NOMO-1 treated with dmso at 0.1 percent for 144 hours (cell line): ENCODE measurements around the gene ADAMTS2.
"Not testable (repeated sequence)": the region's sequence is repeated elsewhere in the genome, so short reads cannot be mapped to it uniquely, and the experiment has no call there.

Experiments
- DNase-seq: peaks from one replicate; lab custom pipeline; 2025; ENCODE audit not compliant: unreplicated experiment; lab: John Stamatoyannopoulos, UW

The ADAMTS2 gene

DNA sequence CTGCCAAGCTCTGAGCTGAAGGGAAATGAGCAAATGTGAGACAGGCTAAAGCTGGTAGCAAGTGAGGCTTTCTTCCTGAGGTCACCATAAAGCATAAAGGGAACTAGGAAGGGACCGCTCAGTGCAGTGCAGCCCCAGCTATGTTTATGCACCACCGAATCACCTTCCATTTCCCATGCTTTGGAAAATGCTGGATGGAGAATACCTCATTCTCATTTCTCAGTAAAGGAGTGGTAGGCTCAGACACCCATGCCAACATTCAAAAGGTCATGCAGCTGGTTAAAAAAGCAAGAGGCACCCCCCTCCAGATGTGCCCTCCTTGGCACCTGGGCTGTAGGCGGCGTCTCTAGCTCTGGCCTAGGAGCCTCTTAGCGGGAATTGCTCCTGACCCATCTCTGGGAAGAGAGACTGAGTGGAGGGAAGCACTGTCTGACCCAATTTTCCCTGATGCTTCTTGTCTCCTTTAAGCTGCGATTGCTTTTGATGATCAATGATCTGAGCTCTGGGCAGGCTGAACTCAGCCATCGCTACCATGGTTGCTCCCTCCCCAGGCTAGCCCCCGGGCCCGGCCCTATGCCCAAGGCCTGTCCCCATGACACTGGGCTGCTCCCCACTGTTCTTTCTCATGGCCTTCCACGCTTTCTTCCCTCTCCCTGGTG is 226.4 kb downstream of the ADAMTS2 start:
- DNase-seq, result no peak

DNA sequence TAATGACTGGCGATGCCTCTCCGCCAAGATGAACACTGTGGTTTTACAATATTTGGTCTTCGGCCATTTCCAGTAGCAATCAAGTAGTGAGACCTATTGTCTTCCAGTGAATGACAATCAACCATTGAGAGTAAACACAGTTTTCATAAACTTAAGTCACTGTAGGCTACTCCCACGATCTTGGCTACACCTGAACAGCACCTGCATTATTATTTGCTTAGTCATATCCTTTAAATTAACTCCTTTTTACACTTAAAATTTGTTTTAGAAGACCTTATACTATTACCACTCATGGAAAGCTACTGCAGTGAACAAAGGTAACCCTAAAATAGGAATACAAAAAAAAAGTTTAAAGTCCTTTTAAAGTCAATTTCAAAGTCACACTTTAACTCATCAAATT is 226.9 kb downstream of the ADAMTS2 start:
- DNase-seq, result no peak

DNA sequence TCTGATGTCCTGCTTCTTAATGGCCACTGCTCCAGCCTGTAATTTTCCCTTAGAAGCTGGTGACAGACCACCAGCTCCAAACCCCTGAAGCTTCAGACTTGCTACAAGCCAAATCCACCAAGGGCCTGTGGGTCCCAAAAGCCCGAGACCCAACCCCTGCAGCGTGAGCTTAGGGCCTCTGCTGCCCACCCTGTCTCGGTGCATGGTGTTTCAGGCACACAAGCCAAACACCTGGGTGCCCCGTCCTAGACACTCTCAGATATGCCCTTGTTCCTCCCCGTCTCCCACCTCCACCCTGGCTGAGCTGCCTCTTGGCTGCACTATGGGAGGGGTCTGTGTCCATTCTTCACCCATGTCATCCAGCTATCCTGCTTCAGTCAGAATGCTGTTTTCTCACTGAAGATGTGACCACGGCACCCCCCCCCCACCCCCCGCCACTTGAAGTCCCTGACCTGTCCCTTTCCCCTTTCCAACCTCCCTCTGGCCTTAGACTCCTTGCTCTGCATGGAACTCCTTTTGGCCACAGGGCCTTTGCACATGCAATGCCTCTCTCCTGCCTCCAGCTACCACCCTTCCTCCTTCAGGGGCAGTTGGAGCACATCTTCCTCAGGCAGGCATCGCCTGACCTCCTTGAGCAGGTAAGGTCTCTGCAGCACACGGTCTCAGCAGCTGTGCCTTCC is 229.3 kb downstream of the ADAMTS2 start:
- DNase-seq, result no peak

DNA sequence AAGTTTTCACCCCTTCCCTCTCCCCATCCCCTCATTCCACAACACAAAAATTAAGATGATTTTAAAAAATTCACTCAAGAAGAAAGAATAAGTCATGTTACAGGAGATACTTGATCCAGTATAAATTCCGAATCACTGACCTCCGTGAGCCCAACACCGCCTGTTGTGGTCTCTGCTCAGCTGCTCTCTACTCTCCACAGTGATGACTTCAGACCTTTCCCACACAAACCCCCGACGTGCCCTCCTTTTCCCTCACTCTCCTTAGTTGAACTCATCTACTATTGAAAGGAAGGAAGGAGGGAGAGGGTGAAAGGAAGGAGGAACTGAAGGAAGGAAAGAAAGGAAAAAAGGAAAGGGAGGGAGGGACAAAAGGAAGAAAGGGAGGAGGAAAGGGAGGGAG is 230.0 kb downstream of the ADAMTS2 start:
- no peak for DNase-seq

DNA sequence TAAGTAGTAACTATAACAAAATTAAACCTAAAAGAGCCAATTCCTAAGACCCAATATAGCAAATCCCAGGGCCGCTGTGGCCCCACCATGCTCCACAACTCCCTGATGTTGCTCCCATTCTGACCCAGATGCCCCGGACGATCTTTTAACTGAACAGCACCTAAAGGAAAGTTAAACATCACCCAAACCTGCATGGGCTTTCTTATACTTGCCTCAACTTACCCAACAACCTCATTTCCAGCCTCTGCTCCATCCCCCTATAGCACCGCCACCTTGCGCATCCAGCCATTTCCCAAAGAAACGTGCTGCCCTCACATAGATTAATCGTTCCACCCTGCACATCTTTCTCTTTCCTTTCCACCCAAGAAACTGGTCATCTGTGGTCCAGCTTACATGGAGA is 230.5 kb downstream of the ADAMTS2 start:
- no peak for DNase-seq

DNA sequence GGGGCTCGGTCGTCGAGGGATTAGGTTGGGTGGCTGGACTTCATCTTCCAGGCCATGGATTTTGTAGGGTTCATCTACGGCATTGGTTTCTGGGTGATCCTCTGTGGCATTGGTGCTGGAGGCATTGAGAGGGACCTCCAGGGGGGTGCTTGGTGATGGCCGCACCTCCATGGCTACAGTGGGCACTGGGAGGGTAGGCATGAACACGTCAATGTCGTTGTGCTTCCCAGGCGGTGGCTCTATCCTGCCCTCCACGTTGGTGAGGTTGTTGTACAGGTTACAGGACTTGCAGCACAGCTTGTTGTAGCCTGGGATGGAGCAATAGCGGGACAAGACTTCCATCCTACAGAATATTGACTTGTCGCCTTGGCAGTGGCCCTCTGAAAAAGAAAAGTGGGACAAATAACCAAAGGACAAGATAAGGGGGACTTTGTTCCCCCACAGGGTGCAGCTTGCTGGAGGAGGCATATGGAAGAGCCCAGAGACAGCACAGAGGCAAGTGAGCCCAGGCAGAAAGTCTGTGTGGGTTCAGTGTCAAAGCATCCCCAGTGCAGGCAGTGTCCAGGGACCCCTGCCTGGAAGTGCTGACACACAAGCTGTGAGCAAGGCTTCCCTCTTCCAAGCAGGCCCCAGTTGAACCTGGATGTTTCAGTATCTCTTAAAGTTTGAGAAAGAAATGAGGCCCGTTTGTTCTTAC is 231.2 kb downstream of the ADAMTS2 start:
- no peak for DNase-seq

DNA sequence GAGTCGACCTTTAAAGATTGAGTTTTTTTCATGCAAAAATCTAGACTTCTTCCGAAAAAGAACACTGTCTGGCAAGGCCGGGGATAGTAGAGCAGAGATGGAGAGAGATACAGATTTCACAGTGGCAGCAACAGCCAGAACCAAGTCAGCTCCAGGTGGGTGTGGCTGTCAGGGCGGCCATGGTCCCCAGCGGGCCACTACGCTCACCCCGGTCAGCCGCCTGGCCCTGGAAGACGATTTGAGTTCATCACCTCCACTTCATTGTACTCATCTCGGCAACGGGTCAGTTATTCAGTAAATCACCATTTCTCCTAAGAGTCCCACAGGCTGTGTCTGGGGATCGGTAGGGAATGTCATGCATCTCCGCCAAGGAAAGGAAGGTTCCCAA is 232.1 kb downstream of the ADAMTS2 start:
- no peak for DNase-seq

DNA sequence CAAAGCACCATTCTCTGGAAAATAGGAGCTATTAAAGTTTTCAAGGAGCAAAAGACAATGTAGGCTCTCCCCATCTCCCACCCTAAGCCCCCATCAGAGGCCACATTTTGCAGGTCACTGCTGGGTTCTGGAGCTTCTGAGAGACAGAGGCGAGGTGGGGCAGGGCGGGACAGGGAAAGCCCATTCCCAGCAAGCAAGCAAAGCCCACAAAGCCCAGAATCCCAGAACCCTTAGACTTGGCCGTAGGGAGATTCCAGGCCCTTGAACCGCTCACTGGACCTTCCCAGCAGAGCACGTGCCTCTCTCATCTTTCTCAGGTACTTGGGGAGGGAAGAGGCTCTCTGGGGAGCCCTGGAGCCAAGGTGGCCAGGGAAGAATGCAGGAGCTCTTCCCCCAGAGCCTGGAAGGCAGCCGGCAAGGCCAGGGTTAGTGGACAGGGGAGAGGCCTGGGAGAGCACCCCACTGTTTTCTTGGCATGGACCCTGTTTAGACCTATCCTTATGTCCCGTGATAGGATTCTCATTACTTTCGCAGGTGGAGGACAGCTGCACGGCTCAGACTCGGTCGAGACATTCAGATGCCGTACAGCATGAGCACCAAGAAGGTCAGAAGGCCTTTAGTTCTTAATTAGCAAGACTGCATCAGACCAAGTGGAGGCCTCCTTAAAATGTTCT is 232.7 kb downstream of the ADAMTS2 start:
- no peak for DNase-seq

DNA sequence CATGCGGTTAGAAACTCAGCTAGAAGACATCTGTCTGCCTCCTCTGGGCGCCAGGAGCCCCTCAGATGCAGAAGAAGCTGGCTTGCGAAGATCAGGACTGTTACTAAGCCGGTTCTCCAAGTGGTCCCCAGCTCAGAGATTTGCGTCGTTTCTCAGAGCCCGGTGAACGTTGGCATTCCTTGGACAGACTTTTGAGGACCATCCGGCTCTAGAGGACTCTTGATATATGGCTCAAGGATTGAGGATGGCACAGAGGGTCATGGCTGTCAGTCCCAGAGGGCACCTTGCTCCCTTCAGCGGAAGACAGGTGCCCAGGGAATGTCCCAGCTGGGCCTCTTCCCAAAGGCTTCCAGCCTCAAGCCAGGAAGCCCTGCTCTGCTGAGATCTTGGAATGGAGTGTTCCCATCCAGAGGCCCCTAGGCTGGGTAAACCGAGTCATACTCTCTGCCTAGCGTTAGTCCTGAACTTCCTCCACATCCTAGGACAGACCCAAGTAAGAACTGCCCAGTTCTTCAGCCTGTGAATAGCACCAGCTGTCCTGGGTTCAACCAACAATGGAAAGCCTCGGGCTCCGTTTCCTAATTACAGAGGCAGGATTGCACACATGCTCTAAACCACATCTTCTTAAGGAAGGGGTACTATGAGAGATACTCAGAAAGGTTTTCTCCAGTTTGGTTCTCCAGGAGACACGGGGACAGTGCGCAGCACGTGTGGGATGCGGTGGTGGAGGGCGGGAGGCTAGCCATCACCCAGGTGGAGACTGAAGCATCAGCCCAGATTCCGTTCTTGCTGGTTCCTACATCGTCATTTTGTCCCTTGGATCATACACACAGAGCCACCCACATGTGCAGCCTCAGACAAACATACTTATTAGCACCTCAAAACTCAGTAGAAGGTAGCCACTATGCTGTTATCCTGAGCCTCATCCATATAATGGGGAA is 233.7 kb downstream of the ADAMTS2 start:
- DNase-seq, result no peak

DNA sequence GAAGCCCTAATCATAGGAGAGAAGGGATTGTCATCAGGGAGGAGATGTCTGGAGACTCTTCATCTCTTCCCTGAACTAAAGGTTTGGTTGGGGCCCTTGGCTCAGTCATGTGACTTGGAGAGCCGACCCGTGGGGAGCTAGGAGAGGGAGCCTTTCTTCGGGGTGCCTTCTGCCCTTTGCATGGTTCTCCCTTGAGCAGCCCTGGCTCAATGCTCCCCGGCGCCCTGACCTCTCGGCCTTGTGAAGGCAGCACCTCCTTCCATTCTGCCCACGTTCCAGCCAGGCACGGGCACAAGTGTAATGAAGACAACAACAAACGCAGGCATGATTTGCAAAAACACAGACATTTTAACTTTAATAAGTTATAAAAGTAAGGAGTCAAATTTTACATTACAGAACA is 234.7 kb downstream of the ADAMTS2 start:
- no peak for DNase-seq

DNA sequence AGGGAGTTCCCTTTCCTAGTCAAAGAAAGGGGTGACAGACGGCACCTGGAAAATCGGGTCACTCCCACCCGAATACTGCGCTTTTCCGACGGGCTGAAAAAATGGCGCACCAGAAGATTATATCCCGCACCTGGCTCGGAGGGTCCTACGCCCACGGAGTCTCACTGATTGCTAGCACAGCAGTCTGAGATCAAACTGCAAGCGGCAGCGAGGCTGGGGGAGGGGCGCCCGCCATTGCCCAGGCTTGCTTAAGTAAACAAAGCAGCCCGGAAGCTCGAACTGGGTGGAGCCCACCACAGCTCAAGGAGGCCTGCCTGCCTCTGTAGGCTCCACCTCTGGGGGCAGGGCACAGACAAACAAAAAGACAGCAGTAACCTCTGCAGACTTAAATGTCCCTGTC is 244.0 kb downstream of the ADAMTS2 start:
- DNase-seq, result not testable (repeated sequence)

DNA sequence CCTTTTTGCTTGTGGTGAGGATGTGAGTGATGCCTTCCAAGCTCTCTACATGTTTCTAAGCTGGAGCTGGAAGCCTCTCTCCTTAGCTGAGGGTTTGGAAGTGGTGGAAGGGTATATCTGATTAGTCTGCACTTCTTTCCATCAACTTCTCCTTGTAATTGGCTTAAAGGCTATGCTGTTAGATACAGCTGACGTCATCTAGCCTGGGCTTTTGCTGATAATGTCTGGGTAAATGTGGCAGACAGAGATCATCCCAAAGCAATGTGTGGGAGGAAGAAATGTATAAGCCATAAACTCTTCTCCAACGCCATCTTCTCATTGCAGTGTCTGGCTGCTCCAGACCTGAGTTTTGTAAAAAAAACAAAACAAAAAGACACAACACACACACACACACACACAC is 255.8 kb downstream of the ADAMTS2 start:
- no peak for DNase-seq

DNA sequence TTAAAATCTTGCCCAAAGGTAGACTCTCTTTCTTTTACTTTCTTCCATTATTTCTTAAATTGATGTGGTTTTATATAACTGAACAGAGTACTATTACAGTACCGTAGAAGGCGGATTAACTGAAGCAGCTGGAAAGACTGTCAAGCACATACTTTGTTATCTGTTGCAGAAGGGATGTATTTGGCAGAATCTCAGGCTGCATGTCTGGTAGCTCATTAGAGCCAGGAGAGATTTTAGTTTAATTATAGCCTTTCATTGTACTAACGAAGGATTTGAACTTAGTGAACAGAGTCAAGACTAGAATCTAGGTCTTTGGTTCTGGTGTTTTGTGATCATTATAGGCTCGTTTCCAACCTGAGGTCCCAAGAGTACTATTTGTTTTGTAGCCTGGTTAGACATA is 264.5 kb downstream of the ADAMTS2 start:
- no peak for DNase-seq

DNA sequence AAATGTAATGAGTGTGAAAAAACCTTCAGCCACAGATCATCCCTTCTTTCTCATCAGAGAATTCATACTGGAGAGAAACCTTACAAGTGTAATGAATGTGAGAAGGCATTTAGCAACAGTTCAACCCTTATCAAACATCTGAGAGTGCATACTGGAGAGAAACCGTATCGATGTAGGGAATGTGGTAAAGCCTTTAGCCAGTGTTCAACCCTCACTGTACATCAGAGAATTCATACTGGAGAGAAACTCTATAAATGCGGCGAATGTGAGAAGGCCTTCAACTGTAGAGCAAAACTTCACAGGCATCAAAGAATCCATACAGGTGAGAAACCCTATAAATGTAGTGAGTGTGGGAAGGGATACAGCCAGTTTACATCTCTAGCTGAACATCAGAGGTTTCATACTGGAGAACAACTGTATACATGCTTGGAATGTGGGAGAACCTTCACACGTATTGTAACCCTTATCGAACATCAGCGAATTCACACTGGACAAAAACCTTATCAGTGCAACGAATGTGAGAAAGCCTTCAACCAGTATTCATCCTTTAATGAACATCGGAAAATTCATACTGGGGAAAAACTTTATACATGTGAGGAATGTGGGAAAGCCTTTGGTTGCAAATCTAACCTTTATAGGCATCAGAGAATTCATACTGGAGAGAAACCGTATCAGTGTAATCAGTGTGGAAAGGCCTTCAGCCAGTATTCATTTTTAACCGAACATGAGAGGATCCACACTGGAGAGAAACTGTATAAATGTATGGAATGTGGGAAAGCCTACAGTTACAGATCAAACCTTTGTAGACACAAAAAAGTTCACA is 265.9 kb downstream of the ADAMTS2 start:
- no peak for DNase-seq

DNA sequence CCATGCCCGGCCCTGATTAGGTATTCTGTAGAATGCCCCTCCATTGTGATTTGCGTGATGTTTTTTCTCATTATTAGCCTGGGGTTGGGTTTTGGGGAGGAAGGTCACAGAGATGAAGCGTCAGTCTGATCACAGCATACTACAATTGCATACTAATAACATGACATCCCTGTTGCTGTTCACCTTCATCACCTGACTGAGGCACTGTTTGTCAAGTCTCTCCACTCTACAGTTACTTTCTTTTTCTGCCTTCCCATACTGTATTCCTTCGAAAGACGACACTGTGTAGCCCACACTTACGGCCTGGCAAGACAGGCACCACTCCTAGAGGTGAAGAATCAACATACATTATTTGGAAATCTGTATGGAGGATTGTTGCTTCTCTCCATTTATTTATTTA is 279.6 kb downstream of the ADAMTS2 start:
- DNase-seq, result no peak

DNA sequence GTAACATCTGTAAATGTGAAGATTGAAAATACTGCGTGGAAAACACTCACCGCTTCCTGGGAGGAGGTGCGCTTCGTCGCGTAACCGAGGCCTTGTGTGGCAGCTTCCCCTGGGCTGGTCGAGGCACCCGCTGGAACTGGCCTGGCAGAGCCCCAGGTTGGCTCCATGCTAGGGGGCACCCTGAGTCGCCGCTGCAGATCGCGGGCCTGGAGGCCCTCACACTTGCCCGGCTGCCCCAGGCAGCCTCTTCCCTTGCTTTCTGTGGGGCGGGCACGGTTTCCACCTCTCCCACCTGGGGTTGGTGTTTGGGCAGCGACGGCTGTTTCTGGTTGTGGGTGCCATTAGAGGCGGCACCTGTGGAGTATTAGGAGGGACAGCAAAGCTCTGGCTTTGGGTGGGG is 284.2 kb downstream of the ADAMTS2 start:
- no peak for DNase-seq
